Fibroblast of skin of scalp (primary cell): ENCODE results near the gene NAGLU.

Experiments
- DNase-seq: peaks from one replicate; pipeline ENCODE4 v3.0.0-alpha.2; 2013

The NAGLU gene

DNA sequence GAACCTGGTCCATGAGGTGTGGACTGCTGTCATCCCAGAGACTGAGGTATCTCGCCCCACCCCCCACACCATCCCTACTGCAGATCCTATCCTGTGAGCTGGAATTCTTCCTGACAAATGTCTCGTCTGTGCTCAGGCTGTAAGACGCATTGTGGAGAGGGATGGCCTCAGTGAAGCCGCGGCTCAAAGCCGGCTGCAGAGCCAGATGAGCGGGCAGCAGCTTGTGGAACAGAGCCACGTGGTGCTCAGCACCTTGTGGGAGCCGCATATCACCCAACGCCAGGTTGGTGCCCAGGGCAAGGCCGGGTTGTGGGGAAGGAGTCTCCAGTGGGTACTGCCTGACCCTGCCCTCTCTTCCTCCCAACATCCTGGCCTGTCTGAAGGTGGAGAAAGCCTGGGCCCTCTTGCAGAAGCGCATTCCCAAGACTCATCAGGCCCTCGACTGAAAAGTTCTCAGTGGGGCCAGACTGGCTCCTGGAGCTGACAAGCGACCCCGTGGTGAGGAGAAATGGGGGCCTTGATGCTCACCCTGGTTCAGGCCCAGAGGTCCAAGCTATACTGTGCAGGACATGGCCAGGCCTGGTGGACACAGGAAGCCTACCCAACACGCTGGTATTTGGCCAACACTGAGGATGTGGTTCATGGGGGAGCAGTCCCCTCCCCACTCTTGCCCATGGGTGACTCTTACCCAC is 29.6 kb downstream of the NAGLU start:
- DNase-seq = no peak

DNA sequence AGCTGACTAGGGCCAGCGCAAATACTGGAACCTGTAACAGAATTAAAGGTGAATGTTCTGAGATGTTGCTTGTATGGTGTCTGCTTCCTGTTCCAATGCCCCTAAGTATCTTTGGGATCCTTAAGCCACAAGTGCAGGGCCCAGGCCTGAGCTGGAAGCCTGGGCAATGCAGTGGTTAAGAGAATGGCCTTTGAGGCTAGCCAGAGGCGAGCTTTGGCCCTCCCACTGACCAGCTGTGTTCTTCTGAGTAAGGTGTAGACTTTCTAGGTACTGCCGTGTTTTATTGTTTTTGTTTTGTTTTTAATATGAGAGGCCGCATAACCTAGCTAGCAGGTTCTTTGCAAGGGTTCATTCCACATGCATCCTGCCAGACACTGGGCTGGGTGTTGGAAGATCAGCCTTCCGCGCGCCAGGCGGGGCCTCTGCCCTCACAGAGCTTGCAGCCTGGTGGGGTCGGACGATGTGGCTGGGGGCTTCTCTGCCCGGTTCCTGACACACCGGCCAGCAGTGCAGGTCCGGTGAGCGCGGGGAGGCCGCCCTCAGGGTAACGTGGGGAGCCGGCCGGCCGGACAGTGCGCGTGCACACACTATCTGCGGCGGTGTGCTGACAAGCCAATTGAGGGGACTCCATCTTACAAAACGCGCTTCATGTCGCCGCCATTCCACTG is 30.3 kb downstream of the NAGLU start:
- no peak for DNase-seq

DNA sequence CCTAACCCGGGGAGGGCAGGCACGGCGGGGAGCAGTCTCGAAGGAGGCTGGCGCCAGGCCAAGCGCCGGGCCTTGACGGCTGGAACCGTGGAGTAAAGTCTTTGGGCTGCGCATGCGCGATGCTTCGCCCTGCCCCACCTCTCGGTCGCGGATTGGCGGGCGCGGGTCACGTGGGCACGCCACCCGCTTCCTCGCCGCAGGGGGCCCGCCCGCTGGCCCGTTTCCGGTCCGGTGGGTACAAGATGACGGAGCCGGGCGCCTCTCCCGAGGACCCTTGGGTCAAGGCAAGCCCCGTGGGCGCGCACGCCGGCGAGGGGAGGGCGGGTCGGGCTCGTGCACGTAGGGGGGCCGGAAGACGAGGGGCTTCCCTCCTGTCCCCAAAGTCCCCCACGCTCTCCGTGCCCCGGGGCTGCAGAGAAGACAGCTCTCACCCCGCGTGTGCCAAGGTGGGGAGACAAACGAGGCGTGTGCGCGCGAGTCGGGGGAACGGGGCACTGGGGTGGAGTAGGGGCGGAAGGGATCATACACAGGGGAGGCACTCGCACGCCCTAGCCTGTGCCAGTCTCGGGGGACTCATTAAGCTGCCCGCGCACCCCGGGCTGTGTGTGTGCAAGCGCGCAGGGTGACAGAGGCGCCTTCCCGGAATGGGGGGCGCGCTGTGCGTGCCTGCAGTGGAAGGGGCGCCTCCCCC is 31.0 kb downstream of the NAGLU start, which contains the start of gene MLX:
Gene MLX (plus strand): TSS at position 218 of the 691 bp plus-strand sequence. CDS start 25 bp downstream, at position 243.
- DNase-seq = peak; percentile 93

DNA sequence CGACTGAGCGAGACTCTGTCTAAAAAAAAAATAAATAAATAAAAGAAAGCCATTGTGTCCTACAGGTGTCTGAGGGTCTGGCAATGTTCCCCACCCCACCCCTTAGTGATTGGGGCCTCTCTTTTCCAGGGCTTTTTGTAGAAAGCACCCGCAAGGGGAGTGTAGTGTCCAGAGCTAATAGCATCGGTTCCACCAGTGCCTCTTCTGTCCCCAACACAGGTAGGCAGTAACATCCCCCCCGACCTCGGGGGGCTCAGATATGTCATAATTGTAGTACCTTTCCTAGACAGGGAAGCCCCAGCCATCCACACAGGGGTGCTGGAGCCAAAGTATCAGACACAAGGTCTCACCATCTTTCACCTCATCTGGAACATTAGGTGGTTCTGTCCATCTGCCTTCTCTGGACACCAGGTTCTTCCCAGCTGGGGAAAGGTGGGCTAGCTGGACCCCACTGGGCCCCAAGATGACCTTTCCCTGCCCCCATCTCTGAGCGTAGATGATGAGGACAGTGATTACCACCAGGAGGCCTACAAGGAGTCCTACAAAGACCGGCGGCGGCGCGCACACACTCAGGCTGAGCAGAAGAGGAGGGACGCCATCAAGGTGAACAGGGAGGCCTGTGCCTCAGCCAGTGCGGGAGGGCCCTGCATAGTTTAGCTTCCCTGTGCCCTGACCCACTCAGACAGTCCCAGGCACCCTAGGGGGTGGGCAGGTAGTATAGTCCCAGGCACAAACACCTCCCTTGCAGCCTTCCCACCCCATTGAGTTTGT is 32.5 kb downstream of the NAGLU start:
- DNase-seq = no peak

DNA sequence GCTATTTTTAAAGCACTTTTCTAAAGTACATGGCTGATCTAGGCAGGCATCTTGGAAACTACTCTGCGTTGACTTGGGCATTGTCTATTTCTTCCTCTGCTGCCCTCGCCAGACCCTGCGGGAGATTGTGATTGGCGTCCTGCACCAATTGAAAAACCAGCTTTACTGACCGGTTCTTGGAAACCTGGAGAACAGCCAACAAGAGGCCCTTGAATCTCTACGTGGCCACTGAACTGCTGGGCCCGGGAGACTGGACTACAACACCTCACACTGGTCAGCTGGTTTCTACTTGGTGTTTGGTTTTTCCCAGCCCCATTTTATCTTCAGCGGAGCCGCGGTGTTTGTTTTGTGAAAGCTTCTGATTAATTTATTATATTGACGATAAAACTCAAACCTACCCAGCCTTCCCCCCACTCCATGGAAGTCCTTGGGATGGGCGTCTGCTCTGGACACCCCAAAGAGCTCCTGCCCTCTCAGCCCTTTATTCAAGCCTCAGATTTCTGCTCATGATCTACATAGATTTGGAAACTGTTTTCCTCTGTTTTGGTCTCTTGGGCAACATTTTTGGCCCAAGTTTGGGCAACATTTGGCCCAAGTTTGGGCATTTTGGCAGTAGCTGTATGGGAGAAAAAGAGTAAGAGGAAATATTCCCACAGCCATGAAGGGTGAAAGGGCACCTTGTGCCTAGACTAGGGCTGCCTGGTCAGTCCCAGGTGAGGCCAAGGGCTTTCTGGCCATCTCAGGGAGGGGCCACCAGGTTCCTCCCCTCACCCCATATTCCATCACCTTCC is 35.6 kb downstream of the NAGLU start:
- DNase-seq = no peak

DNA sequence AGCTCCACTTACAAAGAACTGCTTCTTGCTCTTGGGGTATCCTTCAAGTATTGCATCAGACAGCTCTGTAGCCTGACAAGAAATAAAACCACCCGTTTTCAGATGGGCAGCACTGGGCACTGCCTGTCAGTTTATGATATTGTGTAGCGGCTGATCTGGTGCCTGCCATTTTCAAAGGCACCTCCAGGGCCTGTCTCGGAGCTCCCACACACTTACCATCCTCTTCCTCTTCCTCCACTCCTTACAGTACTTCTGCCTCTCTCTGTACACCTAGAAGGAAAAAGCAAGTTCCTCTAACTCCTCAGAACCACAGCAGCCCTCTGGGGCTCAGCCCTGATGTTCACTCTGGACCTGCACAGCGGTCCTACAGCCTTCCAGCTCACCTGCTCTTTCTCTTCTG is 37.1 kb downstream of the NAGLU start:
- DNase-seq = no peak

DNA sequence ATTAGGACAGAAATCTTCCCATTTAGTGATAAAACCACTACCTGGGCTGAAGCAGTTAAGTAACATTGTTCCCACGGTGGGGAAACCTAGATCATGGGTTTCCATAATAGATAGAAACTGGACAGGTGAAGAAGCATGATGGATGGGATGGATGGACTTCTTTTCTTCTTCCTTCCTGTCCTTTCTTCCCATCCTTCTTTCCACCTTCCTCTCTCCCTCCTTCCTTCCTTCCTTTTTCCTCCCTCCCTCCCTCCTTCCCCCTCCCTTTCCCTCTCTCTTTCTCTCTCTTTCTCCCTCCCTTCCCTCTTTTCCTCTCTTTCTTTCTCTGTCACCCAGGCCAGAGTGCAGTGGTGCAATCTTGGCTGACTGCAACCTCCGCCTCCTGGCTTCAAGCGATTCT is 38.4 kb downstream of the NAGLU start:
- no peak for DNase-seq

DNA sequence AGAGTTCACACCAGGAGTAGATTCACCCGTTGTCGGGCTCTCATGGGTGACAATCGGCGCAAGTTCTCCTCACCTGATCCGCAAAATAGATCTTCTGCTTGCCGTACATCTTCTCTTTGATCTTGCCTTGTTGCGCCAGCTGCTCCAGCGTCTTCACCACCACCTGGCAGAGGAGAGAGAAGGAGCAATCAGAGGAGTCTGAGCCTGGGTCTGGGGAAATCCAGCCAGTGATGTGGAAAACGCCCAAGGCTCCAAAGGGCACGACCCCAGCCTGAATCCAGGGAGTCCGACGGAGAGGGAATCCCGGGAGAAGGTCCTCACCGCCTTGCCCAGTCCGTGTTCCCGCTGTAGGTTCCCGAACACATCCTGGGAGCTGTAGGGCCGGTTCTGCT is 41.1 kb downstream of the NAGLU start:
- DNase-seq = no peak

DNA sequence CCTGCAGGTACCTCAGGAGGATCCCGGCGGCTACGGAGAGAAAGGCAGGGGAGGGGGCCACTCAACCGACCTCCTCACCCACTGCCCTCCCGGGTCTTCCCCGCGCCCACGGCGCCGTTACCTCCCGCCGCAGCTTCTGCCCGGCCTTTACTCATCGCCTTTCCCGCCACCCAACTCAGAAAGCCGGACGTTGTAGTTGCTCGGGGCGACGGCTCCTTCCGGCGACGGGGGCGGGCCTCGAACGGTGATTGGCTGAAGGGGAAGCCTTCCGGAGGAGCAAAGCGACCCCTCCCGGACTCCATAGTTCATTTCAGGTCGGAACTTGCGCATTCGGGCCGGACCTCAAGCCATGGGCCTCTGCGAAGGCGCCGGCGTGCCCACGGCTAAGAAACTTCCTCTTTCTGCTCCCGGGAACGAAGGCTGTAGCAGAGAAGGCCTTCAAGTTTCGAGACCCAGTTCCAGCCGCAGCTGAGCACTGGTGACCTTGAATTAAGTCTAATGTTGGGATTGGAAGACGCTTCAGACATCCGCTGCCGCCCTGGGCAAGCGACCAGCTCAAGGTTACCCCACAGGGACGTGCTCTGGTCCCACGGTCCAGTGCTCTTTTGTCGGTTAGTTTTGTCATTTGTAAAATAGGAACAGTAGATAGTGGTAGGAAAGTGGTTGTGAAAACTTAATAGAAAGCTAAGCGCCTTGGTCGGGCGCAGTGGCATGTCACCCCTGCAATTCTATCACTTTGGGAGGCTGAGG is 41.7 kb downstream of the NAGLU start, which contains the start of gene PSMC3IP:
Gene PSMC3IP (minus strand): TSS at position 198 of the 750 bp plus-strand sequence. CDS start 43 bp downstream, at position 155.
- DNase-seq = peak; percentile 93

DNA sequence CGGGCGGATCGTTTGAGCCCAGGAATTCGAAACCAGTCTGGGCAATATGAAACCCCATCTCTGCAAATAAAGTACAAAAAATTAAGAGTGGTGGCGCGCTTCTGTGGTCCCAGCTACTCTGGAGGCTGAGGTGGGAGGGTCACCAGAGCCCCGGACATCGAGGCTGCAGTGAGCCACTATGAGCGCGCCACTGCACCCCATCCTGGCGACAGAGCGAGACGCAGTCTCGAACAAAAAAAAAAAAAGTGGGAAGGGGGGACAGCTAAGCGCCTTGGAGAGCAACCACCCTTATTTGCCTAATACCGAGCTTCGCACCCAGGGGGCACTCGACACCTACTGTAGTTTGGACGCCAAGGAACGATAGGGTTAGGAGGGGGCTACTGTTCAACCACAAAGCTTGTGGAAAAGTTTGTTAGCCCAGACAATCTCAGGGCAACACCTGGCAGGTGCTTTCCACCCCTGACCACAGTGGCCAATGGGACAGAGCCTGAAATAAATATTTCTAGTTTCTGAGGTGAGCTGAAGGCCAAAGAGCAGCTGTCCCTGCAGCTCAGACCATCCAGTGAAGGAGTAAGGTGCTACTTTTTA is 42.3 kb downstream of the NAGLU start:
- peak; percentile 71 for DNase-seq

DNA sequence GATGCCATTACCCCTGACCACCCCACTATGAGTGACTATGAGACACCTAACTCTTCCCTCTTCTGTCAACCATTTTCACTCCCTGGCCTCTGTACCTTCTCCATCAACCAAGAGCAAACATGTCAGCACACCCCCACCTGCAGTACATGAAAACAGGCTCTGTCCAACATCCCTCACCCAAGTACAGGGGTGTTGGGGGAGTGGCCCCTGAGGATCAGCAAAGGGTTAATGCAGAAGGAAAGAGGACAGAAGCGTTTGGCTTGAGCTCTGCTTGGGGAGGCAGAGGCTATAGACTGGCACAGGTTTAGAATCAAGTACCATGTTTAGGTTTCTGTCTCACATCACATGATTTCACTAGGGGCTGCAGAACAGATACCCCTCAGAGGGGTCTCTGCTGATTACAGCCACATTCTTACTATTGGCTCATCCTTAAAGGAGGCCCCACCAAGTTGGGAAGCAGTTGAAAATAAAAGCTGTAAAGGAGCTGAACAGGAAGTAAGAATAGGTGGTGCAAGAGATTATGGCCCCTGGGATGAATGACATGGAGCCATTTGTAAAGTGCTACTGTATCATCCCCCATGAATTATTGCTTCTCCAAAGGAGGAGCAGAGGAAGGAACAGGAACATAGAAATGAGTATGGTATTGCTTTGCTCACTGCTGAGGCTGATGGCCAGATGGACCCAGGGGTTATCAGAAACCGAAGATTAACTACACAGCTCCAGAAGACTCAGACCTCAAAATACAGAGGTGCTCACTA is 43.9 kb downstream of the NAGLU start:
- no peak for DNase-seq

DNA sequence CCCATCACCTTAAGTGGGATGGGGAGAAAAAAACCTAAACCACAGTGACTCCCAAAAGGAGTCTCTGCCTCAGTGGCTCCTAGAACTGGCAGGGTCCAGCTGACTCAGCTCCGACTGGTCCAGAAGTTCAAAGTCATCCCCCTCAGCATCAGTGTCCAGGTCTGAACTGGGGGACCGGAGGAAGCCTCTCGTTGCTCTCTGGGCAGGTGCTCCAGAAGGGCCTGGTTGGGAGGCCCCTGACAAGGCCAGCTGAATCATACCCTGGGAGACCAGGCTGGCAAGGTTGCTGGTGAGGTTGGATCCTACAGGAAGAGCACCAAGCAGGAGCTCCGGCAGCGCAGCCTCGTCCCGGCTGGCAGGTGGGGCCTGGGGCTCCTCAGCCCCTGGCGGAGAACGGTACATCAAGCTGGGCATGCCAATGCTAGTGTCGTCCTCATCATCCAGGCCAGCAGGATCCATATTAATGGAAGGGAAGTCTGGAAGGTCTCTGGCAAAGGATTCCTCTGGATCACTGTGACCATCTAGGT is 45.8 kb downstream of the NAGLU start:
- DNase-seq = no peak

DNA sequence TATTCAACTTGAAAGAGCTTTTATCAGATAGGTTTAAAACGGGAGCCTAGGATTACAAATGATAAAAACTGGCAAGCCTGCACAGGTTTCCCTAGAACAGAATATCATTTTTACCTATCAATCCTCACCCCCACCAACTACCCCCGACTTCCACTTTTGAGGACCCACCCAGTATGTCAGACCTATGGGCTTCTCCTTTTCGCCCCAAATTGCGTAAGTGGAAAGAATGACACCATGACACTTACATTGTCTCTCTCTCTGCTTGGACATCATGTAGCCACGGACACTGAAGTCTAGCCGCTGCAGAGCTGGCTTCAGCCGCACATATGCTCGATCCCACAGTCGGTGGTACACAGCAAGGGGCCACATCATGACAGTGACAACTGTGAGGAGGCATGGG is 48.8 kb downstream of the NAGLU start:
- no peak for DNase-seq

DNA sequence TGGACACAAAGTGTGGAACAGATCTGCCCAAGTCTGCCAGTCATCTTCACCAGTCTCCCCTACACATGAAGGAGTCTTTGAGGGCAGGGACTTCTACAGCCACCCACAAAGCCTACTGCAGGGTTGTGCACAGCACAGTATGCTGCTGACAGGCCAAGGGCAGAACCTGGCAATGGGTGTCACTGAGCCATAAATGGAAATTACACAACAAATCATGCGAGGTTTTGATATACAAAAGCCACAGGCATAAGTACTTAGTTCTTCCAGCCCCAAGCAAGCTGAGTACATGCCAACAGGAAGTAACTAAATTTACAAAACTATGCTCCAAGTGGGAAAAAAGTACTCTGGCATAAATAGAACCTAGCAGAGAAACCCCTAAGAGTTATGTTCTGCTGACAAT is 49.3 kb downstream of the NAGLU start:
- no peak for DNase-seq

DNA sequence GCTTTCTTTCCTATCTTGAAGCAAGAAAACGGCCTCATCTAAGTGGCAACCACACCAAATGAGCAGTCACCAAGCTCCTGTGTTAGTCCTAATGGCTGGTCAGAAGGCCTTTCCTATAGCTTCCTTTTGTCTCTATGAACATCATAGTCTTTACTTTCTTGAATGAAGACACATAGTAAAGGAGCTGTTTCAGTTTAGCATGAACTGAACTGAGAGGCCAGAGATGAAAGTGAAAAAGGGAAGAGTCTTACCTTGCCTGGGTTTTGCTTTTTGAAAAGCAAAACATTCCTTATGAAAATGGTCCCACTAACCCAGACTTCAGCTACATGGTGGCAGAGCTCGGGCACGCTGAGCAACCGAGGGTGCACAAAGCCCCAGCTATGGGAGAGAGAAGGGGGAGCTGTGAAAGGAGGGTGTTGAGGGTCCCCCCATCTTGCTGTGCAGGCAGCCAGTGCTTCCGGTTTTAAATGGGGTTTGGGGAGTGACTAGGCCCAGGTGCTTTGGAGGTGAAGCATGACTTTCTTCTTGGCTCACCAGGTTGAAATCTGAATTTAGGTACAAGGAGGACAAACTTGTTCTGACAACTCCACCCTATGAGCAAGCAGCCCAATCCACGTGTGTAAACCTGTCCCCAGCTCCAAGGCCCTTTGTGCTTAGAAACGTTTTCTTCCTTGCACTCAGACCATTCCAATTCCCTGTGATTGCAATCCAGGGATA is 50.6 kb downstream of the NAGLU start:
- DNase-seq = no peak

DNA sequence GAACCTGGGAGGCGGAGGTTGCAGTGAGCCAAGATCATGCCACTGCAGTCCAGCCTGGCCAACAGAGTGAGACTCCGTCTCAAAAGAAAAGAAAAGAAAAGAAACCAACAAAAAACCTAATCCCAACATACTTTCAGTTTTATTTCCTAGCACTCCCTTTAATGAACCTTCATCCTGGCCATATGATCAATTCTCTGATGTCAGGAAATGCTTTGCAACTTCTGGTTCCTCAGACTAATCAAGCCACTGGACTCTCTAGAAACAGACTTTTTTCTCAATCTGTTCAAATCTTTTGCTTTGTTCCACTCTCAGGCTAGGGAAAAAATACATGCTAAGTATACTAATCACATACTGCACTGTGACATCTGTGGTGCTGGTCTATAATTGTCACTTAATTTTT is 54.8 kb downstream of the NAGLU start:
- DNase-seq = no peak

DNA sequence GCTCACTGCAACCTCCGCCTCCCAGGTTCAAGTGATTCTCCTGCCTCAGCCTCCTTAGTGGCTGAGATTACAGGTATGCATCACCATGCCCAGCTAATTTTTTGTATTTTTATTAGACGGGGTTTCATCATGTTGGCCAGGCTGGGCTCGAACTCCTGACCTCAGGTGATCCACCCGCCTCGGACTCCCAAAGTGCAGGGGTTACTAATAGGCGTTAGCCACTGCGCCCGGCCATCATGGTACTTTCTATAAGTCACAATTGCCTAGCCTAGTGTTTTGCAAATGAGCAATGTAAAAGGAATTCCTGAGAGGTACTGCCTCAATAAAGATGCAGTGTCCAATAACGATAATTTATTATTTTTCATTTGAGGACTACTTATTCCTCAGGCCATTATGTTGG is 55.4 kb downstream of the NAGLU start:
- no peak for DNase-seq
